ENCODE results near the gene CELA3A. TPM values are rescaled to one million over a fixed set of nuclear protein-coding genes. Genes with fewer than 3 reads are reported as not detected.
"Not testable (repeated sequence)": the region's sequence is repeated elsewhere in the genome, so short reads cannot be mapped to it uniquely, and the experiment has no call there.

The CELA3A gene
- total RNA-seq, 4 donors from 2014 or later, result not detected

DNA sequence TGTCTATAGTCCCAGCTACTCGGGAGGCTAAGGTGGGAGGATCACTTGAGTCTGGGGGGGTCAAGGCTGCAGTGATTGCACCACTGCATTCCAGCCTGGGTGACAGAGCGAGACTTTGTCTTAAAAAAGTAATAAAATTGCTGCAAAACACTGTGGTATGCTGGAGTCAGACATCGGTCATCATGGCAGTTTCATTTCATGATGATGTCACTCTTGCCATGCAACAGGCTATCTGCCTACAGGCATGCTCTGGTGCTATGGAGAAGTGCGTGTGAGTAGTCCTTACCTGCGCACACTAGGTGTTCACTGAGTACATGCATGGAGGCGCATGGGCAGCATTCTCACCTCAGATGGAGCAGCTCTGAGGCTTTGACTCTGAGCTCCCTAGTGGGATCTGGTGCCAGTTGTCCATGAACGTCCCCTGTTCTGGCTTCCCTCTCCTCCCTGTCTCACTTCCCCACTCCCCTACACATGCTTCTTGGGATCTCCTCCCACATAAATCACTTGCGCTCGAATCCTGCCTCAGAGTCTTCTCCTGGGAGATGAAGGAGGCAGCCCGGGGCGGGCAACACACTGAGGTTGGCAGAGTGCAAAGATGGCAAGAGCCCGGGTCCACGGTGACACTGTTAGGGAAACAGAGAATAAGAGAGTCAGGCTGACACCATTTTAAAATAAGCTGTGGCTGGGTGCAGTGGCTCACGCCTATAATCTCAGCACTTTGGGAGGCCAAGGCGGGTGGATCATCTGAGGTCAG lies 35.0 kb upstream of the CELA3A start:
- intact Hi-C loops (cut with DNase I), result loop anchor here (10.0 kb wide), 1 partner anchor 262 kb away; no protein-coding TSS in a partner anchor
- WGBS, 2 donors, result 75 to 82% methylated on average over 10 to 11 of the region's 15 CpGs
- no peak for DNase-seq

DNA sequence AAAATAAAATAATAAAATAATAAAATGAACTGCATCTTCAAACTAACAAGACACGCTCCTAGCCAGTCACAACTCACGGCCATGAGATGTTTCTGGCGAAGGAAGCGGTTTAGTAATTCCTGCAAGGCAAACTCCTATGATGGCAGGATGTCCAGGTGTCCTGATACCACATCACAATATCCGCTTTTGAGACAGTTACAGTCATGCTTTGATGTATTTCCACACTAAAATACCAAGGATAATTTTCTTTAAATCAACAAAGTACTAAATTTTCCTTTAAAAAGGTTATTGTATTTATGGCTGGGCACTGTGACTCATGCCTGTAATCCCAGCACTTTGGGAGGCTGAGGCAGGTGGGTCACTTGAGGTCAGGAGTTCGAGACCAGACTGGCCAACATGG lies 34.2 kb upstream of the CELA3A start:
- H3K9me3 ChIP-seq, H3K27me3 ChIP-seq, H3K36me3 ChIP-seq, H3K27ac ChIP-seq, DNase-seq, H3K4me3 ChIP-seq: not testable (repeated sequence)
- H3K4me1 ChIP-seq, result peaks cover 0 to 25% (median 8%) of the 10 kb centered on the region in 3 donors
- intact Hi-C loops (cut with DNase I), result loop anchor here (10.0 kb wide), 1 partner anchor 262 kb away; no protein-coding TSS in a partner anchor
- 78 to 88% methylated on average over 5 to 6 of the region's 6 CpGs for WGBS, 2 donors

More for the DNA sequence above, 35.0 kb upstream of the CELA3A start:
- H3K27ac ChIP-seq, result no peak overlapping the region
- no peaks in the 10 kb centered on the region for H3K27me3 ChIP-seq
- H3K9me3 ChIP-seq, result no peaks in the 10 kb centered on the region
- TF ChIP-seq POLR2A (IDR thresholded peaks at IDR 0.05), result no peak
- TF ChIP-seq, protein P1, sequence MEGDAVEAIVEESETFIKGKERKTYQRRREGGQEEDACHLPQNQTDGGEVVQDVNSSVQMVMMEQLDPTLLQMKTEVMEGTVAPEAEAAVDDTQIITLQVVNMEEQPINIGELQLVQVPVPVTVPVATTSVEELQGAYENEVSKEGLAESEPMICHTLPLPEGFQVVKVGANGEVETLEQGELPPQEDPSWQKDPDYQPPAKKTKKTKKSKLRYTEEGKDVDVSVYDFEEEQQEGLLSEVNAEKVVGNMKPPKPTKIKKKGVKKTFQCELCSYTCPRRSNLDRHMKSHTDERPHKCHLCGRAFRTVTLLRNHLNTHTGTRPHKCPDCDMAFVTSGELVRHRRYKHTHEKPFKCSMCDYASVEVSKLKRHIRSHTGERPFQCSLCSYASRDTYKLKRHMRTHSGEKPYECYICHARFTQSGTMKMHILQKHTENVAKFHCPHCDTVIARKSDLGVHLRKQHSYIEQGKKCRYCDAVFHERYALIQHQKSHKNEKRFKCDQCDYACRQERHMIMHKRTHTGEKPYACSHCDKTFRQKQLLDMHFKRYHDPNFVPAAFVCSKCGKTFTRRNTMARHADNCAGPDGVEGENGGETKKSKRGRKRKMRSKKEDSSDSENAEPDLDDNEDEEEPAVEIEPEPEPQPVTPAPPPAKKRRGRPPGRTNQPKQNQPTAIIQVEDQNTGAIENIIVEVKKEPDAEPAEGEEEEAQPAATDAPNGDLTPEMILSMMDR (IDR thresholded peaks at IDR 0.05), result no peak
- no peak overlapping the region for H3K4me3 ChIP-seq
- H3K36me3 ChIP-seq, result no peaks in the 10 kb centered on the region
- peaks cover 0 to 29% (median 8%) of the 10 kb centered on the region in 3 donors for H3K4me1 ChIP-seq

DNA sequence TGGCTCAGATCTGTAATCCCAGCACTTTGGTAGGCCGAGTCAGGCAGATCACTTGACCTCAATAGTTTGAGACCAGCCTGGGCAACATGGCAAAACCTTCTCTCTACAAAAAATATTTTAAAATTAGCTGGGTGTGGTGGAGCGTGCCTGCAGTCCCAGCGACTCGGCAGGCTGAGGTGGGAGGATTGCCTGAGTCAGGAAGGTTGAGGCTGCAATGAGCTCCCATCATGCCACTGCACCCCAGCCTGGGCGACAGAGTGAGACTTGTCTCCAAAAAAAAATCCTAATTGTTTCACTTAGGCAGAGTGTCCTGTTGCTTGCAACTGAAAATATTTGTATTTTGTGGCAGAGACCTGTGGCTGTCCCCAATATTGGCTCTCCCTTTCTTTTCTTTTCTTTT lies 32.4 kb upstream of the CELA3A start:
- intact Hi-C loops (cut with DNase I), result loop anchor here (10.0 kb wide), 1 partner anchor 264 kb away; no protein-coding TSS in a partner anchor
- 58 to 72% methylated on average over 3 to 4 of the region's 5 CpGs for WGBS, 2 donors
- not testable (repeated sequence) for DNase-seq, H3K9me3 ChIP-seq, H3K27ac ChIP-seq, H3K36me3 ChIP-seq, H3K4me1 ChIP-seq, H3K27me3 ChIP-seq, H3K4me3 ChIP-seq

DNA sequence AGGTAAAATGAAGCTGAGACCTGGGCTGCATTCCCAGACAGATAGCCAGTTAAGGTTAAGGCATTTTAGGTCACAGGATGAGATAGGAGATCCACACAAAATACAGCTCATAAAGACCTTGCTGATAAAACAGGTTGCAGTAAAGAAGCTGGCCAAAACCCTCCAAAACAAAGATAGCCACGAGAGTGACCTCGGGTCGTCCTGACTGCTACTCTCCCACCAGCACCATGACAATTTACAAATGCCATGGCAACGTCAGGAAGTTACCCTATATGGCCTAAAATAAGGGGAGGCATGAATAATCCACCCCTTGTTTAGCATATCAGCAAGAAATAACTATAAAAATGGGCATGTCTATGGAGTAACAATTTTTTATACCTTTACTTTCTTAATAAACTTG lies 30.9 kb upstream of the CELA3A start:
- 50 to 63% methylated on average over 4 of the region's 4 CpGs for WGBS, 2 donors
- H3K27ac ChIP-seq, result not testable (repeated sequence)

DNA sequence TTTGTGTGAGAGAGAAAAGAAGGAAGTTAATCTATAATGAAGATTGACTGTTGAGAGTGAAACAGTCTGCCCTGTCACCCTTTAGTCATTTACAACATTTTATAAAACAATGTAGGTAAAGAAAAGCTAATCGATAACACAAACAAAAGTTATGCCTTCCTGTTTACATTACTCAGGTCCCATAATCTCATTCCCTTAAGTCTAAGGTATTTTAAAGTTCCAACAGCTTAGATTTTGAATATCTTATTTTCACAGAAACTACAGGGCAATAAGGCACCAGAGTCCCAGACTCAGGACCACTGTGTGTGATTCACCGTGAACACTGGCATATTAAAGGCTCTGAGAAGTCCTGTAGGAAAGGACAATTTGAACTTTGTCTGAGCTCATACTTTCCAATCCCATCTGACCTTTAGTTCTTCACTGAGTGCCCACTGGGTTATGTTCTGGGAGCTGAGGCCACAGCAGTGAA lies 28.4 kb upstream of the CELA3A start:
- intact Hi-C loops (cut with DNase I); H3K27ac ChIP-seq; H3K4me3 ChIP-seq; DNase-seq; H3K36me3 ChIP-seq; H3K4me1 ChIP-seq; H3K9me3 ChIP-seq; H3K27me3 ChIP-seq: not testable (repeated sequence)
- WGBS, 2 donors, result 37 to 45% methylated on average over 2 of the region's 2 CpGs

More for the DNA sequence above, 30.9 kb upstream of the CELA3A start:
- DNase-seq; intact Hi-C loops (cut with DNase I); H3K27me3 ChIP-seq; H3K9me3 ChIP-seq; H3K4me3 ChIP-seq; H3K36me3 ChIP-seq: not testable (repeated sequence)
- peaks cover 0 to 13% (median 0%) of the 10 kb centered on the region in 3 donors for H3K4me1 ChIP-seq

DNA sequence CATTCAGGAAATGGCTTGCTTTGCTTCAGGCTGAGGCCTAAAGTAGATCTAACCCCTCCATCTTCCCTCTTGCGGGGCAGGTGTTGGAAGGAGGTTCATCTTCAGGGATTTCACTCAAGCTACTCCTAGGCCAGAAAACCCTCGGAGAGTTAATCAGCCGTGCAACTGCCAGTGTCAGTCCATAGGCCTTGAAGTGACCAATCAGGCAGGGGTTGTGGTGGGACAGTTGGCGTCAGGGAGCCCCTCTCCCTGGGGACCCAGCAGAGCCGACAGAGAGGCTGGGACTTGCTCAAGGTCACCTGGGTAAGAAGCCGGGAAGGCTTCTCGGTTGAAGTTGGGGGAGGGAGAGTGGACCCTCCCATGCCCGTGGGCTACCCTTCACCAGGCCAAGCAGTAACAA lies 27.5 kb upstream of the CELA3A start:
- 85 to 88% methylated on average over 4 to 5 of the region's 8 CpGs for WGBS, 2 donors
- H3K27me3 ChIP-seq; intact Hi-C loops (cut with DNase I); H3K27ac ChIP-seq; H3K4me3 ChIP-seq; DNase-seq; H3K36me3 ChIP-seq; H3K9me3 ChIP-seq; H3K4me1 ChIP-seq: not testable (repeated sequence)

DNA sequence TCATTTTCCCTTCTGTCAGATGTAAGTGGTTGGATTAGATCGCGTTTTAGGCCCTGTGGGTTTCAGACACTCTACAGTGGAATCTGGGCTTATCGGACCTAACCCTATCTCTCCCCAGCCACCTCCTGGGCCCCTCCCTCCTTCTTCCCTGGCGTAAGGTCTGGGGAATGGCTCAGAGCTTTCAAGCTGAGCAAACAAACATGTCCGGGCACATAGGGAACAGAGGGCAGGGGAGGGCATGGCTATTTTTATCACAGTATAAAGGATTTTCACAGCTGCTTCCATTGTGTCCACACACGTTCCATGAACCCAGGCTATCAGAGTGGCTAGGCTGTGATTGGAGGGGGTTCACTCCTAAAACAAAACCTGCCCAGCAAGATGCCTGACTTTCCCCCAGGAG lies 26.8 kb upstream of the CELA3A start:
- H3K4me3 ChIP-seq; H3K27me3 ChIP-seq; H3K36me3 ChIP-seq; H3K4me1 ChIP-seq; H3K27ac ChIP-seq; H3K9me3 ChIP-seq; intact Hi-C loops (cut with DNase I); DNase-seq: not testable (repeated sequence)
- 13 to 35% methylated on average over 1 to 4 of the region's 6 CpGs for WGBS, 2 donors

DNA sequence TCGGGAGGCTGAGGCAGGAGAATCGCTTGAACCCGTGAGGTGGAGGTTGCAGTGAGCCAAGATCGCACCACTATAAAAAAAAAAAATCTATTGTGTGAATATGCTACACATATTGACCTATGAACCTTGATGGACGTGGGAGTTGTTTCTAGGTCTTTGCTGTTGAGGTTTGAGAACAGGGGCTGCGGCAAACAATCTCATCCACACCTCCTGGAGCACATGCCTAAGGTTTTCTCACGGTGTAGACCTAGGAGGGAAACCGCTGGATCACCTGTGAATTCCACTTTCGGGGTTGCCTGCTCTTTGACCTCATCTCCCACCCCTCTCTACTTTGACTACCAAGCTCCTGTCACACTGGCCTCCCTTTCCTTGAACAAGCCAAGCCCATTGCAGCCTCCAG lies 26.2 kb upstream of the CELA3A start:
- H3K27me3 ChIP-seq; H3K9me3 ChIP-seq; intact Hi-C loops (cut with DNase I); DNase-seq; H3K4me1 ChIP-seq; H3K27ac ChIP-seq; H3K36me3 ChIP-seq; H3K4me3 ChIP-seq: not testable (repeated sequence)
- WGBS, 2 donors, result 67 to 85% methylated on average over 6 to 9 of the region's 9 CpGs

DNA sequence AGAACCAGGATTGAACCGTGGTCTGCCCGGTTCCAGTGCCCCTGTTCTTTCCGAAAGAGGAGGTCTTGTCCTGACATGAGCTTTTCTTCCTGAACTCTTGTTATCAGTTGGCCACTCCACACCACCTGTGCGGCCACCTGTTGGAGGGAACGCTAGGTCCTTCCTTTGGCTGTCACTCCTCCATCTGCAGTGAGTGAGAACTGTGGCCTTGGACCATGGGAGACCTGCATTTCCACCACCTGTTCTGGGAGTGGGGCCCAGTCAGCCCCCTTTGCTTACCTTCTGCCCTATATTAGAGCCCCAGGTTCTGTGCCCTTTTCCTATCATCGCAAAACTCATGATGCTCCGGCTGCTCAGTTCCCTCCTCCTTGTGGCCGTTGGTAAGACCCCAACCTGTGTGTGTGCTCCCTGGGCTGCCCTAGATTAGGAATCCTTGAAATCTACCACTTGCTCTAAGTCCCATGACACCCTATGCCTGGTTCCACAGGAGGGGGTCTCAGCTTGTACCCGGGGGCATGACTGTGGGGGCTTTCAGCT lies 24.7 kb upstream of the CELA3A start, which contains the start of gene CELA3B:
CELA3B (plus strand) TSS at position 320 of the 537 bp plus-strand sequence; CDS start at position 338, 18 bp downstream.
- intact Hi-C loops (cut with DNase I); H3K4me1 ChIP-seq; H3K36me3 ChIP-seq; DNase-seq; H3K27ac ChIP-seq; H3K27me3 ChIP-seq; H3K9me3 ChIP-seq; H3K4me3 ChIP-seq: not testable (repeated sequence)
- 92 to 96% methylated on average over 8 to 9 of the region's 9 CpGs for WGBS, 2 donors

DNA sequence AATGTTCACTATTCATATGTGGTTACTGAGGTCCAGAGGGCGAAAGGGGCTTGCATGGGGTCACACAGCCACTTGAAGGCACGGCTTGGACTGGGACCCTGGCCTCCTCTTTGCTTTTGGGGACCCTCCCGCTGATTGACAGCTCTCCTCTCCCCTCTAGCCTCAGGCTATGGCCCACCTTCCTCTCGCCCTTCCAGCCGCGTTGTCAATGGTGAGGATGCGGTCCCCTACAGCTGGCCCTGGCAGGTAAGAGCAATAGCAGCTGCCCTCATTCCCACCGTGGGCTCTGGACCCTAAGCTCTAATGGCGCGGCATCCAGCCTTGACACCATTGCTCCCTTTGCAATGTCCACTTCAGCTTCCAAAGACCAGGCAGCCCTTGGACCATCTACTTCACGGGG lies 23.2 kb upstream of the CELA3A start:
- WGBS, 2 donors, result 86 to 92% methylated on average over 7 to 11 of the region's 11 CpGs
- intact Hi-C loops (cut with DNase I); H3K27ac ChIP-seq; H3K9me3 ChIP-seq; H3K4me3 ChIP-seq; H3K27me3 ChIP-seq; H3K36me3 ChIP-seq; H3K4me1 ChIP-seq; DNase-seq: not testable (repeated sequence)

DNA sequence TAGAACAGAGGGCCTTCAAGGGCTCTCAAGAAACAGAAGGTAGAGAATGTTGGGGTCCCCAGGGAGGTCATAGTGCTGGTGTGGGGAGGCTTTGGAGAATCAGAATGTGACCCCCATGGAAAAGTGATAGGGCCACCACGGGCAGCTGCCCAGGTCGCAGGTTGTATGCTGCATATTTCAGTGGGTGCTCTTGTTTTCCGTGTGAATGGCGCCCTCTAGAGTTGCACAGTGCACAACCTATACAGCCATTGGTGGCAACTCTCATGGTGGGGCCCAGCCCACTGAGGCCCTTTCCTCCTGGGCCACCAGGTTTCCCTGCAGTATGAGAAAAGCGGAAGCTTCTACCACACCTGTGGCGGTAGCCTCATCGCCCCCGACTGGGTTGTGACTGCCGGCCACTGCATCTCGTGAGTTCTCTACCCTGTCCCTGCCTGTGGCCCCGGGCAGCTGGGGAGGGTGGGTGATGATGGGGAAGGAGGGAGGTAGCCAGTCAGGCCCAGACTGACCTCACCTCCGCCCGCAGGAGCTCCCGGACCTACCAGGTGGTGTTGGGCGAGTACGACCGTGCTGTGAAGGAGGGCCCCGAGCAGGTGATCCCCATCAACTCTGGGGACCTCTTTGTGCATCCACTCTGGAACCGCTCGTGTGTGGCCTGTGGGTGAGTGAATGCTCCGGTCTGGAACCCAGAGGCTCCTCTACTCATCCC lies 20.8 kb upstream of the CELA3A start:
- H3K27me3 ChIP-seq; H3K4me3 ChIP-seq; intact Hi-C loops (cut with DNase I); H3K36me3 ChIP-seq; H3K4me1 ChIP-seq; H3K27ac ChIP-seq; DNase-seq; H3K9me3 ChIP-seq: not testable (repeated sequence)
- WGBS, 2 donors, result 58% methylated on average over 2 of the region's 21 CpGs; no CpG with 5 or more reads in 1 of the 2 donors

DNA sequence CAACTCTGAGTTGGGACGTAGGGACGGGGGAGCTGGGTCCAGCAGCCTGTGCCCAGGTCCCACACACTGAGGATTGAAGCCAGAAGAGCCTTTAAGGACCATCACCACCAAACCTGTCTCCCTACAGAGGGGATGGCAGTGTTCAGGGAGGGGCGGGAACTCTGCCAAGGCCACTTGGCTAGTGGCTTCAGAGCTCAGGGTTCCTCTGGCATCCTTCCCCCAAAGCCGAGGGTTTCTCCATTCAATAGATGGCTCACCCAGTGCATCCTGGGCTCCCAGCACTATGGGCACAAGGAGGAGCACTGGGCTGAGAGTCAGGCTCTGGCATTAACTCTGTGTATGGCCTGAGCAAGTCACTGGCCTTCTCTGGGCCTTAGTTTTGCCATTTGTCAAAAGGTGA lies 20.2 kb upstream of the CELA3A start:
- H3K4me1 ChIP-seq; H3K36me3 ChIP-seq; H3K4me3 ChIP-seq; H3K27ac ChIP-seq; H3K27me3 ChIP-seq; H3K9me3 ChIP-seq; intact Hi-C loops (cut with DNase I); DNase-seq: not testable (repeated sequence)
- no CpG with 5 or more reads among the region's 4 CpGs for WGBS, 2 donors

Data from esophagus squamous epithelium (tissue), 5 donors.